ENCODE data around the gene PSMB4. TPM values are rescaled to one million over a fixed set of nuclear protein-coding genes. Genes with fewer than 3 reads are reported as not detected.

PSMB4 gene
- total RNA-seq, 1 donor from 2014 or later: 310 TPM

DNA sequence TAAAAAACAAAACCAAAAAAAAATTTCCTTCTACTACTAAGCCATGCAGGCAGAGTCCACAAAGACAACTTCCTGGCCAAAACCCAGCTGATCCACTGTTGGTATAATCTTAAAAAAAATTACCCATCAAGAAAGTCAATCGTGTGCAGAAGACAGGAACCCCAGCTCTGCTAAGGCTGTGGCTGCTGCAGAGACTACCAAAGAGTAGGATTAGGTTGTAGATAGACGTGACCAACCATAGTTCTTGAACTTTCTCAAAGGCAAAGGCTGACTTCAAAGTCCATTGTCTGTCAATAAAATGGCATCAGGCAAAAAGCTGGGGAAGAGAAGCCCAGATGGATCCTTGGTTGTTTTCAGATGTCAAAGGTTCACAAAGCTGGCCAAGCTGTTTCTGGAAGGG is 3.4 kb downstream of the PSMB4 start:
- intact Hi-C loops (cut with micrococcal nuclease): no loop called here
- POLR2A ChIA-PET: interaction anchor here (0.5 to 0.6 kb wide), 3 partner anchors 128 to 1062 kb away, joined by 3 to 5 read pairs (median 5); no protein-coding TSS in a partner anchor

DNA sequence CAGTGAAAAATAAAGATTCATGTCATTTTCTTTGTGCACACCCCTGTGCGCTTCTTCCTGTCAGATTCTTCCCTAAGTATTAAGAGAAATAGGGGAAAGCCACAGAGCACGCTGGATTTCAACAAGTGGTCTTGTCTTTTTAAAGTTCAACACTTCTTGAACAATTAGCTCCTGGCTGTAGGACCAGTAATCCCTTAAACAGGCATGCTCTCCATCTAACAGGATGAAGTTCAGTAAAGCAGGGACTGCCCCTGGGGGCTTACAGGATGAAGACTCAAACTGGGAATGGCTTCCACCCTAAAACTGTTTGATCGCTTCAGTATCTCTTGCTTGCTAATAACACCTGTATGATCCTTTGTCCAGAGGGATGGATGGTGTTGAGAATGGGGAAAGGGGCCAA is 4.2 kb downstream of the PSMB4 start:
- Mint-ChIP-seq H3K9me3 (no peaks in the 10 kb centered on the region), H3K27ac (no peak overlapping the region), H3K4me3 (no peak overlapping the region), H3K27me3 (no peaks in the 10 kb centered on the region), H3K36me3 (ENCODE audit: low read depth) (peaks cover 85% of the 10 kb centered on the region), H3K4me1 (peaks cover 25% of the 10 kb centered on the region)
- ChIA-PET CTCF (no interaction called here), POLR2A (interaction anchor here (0.6 kb wide), 1 partner anchor 128 kb away, joined by 3 read pairs; no protein-coding TSS in a partner anchor)
- no peak for ATAC-seq (ENCODE audit: low read depth)
- intact Hi-C loops (cut with micrococcal nuclease): no loop called here
- TF ChIP-seq, protein P1, sequence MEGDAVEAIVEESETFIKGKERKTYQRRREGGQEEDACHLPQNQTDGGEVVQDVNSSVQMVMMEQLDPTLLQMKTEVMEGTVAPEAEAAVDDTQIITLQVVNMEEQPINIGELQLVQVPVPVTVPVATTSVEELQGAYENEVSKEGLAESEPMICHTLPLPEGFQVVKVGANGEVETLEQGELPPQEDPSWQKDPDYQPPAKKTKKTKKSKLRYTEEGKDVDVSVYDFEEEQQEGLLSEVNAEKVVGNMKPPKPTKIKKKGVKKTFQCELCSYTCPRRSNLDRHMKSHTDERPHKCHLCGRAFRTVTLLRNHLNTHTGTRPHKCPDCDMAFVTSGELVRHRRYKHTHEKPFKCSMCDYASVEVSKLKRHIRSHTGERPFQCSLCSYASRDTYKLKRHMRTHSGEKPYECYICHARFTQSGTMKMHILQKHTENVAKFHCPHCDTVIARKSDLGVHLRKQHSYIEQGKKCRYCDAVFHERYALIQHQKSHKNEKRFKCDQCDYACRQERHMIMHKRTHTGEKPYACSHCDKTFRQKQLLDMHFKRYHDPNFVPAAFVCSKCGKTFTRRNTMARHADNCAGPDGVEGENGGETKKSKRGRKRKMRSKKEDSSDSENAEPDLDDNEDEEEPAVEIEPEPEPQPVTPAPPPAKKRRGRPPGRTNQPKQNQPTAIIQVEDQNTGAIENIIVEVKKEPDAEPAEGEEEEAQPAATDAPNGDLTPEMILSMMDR (IDR thresholded peaks at IDR 0.05): no peak
- DNase-seq: no peak

More for the DNA sequence above, 3.4 kb downstream of the PSMB4 start:
- CTCF ChIA-PET: interaction anchor here (0.8 to 0.9 kb wide), 2 partner anchors 62 to 102 kb away, joined by 4 read pairs; no protein-coding TSS in a partner anchor
- H3K27me3 Mint-ChIP-seq: no peaks in the 10 kb centered on the region
- no peak overlapping the region for H3K27ac Mint-ChIP-seq
- peaks cover 31% of the 10 kb centered on the region for H3K4me1 Mint-ChIP-seq
- TF ChIP-seq, protein P1 (IDR thresholded peaks at IDR 0.05): no peak
- no peak overlapping the region for H3K4me3 Mint-ChIP-seq
- H3K36me3 Mint-ChIP-seq (ENCODE audit: low read depth): peaks cover 77% of the 10 kb centered on the region
- DNase-seq (no peak), ATAC-seq (ENCODE audit: low read depth) (no peak)
- no peaks in the 10 kb centered on the region for H3K9me3 Mint-ChIP-seq

DNA sequence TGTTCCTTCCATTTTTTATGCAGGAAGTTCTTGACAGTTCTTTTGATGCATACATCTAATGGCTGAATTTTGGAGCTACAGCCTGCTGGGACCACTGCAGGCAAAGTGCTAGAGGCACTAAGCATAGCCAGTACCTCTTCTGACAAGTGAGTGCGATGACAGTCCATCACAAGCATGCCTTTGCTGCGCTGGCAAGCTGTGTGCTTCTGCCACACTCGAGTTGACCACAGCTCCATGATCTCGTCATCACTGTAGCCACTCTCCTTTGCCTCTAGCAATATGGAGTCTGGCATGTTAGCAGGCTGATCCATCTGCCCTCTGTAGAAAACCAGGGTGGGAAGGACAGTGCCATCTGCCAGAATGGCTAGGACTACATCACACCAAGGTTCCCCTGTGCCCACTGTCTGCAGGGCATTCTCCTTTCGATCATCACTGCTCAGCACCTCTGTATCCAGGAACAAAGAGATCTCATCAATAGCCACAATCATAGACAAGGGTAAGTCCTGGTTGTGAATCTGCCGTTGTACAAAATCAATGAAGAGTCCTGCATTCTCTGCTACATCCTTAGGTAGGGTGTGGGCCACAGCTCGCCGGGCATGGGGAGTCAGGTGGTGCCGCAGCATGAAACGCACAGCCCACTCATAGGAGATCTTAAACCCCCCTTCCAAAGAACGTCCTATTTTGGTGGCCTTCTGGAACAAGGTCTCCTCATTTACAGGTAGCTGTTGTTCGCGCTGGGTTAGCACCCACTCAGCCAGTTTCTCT is 6.0 kb downstream of the PSMB4 start:
- intact Hi-C loops (cut with micrococcal nuclease): no loop called here
- peak overlapping the region; percentile 6 for H3K27ac Mint-ChIP-seq
- H3K9me3 Mint-ChIP-seq: no peaks in the 10 kb centered on the region
- ChIA-PET CTCF (interaction anchor here (1.2 to 1.3 kb wide), 2 partner anchors 78 to 104 kb away, joined by 3 read pairs; partner anchors contain the start of gene PI4KB), POLR2A (no interaction called here)
- DNase-seq: no peak
- no peaks in the 10 kb centered on the region for H3K27me3 Mint-ChIP-seq
- no peak for ATAC-seq (ENCODE audit: low read depth)
- H3K36me3 Mint-ChIP-seq (ENCODE audit: low read depth): peaks cover 92% of the 10 kb centered on the region
- TF ChIP-seq, protein P1 (IDR thresholded peaks at IDR 0.05): no peak
- H3K4me1 Mint-ChIP-seq: peaks cover 11% of the 10 kb centered on the region
- no peak overlapping the region for H3K4me3 Mint-ChIP-seq

DNA sequence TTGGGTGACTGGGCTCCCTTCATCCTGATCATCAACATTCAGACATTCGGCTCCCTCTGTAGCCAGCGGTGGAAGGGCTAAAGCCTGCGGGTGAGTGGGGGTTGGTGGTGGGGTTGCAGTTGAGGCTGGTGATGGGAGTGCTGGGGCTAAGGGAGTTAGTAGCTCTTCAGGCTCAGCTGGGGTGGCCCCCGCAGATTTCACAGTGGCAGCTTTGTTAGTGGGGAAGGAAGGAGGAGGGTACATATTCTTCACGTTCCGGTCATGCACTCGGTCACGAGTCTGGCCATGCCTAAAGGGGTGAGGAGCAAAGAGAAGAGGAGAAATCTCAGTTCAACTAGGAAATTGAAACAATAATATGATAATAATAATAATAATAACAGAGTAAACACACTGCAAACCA is 6.8 kb downstream of the PSMB4 start:
- ChIA-PET CTCF (interaction anchor here (1.3 kb wide), 1 partner anchor 79 kb away, joined by 3 read pairs; the partner anchor contains the start of gene PI4KB), POLR2A (no interaction called here)
- no peaks in the 10 kb centered on the region for H3K9me3 Mint-ChIP-seq
- no peak for DNase-seq
- no peak for ATAC-seq (ENCODE audit: low read depth)
- peaks cover 4% of the 10 kb centered on the region for H3K4me1 Mint-ChIP-seq
- H3K4me3 Mint-ChIP-seq: no peak overlapping the region
- H3K36me3 Mint-ChIP-seq (ENCODE audit: low read depth): peaks cover 92% of the 10 kb centered on the region
- no peaks in the 10 kb centered on the region for H3K27me3 Mint-ChIP-seq
- TF ChIP-seq, protein P1 (IDR thresholded peaks at IDR 0.05): no peak
- intact Hi-C loops (cut with micrococcal nuclease): no loop called here
- no peak overlapping the region for H3K27ac Mint-ChIP-seq

DNA sequence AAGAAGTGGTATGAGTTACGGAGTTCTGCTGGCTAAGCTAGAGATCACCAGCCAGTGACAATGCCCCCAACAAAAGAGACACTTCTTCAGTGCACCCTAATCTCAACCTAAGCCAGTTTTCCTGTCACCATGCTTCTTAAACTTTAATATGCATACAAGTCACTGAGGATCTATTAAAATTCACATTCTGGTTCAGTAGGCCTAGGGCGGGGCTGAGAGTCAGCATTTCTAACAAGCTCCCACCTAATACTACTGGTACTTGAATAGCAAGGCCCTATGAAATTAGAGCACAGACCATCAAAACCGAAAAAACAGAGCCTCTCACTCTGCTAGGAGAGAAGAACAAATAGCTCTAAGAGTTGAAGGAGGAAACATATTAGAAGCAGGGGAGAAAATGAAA is 7.9 kb downstream of the PSMB4 start:
- no peak overlapping the region for H3K27ac Mint-ChIP-seq
- peaks cover 91% of the 10 kb centered on the region for H3K36me3 Mint-ChIP-seq (ENCODE audit: low read depth)
- no peaks in the 10 kb centered on the region for H3K4me1 Mint-ChIP-seq
- ATAC-seq (ENCODE audit: low read depth) (no peak), DNase-seq (no peak)
- H3K9me3 Mint-ChIP-seq: no peaks in the 10 kb centered on the region
- no peaks in the 10 kb centered on the region for H3K27me3 Mint-ChIP-seq
- TF ChIP-seq, protein P1 (IDR thresholded peaks at IDR 0.05): no peak
- intact Hi-C loops (cut with micrococcal nuclease): no loop called here
- ChIA-PET POLR2A (interaction anchor here (0.9 kb wide), 1 partner anchor 8 kb away, joined by 3 read pairs; the partner anchor contains the start of gene PSMB4), CTCF (interaction anchor here (0.6 to 0.8 kb wide), 2 partner anchors 57 to 106 kb away, joined by 4 read pairs; no protein-coding TSS in a partner anchor)
- no peak overlapping the region for H3K4me3 Mint-ChIP-seq
